ENCODE measurements around the gene FADS3. TPM values are rescaled to one million over a fixed set of nuclear protein-coding genes. Genes with fewer than 3 reads are reported as not detected.

Gene FADS3
- total RNA-seq, 6 experiments from 2014 or later, result 126 to 161 (median 137) TPM

DNA sequence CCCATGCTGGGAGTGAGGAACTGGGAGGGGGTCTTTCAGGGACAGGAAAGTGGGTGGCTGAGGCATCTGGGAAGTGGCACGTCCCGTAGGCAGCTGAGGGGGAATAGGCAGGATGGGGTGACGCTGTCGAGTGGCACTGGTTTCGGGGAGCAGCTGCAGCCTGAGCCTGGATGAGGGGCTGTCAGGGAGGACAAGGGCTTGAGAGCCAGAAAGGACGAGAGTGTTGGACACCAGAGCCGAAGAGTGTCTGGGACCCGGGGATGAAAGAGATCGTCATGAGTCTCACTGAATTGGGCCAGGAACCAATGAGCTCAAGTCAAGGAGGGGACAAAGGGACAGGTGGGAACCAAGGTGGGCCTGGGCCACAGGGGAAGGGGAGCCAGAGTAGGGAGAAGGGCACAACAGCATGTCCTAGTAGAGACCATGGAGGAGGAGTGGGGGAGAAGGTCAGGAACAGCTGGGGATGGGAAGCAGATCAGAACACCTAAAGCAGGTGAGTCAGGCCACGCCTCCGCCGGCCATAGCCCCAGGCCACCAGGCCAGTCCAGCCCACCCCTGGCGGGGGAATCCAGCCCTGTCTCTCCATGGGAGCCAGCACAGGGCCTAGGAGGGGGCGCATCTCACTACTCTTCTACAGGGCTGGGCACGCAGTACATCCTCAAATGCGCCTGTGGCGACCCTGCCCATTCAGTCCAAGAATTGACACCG lies 21.8 kb upstream of the FADS3 start:
- Mint-ChIP-seq H3K27ac (no peak overlapping the region), H3K36me3 (ENCODE audit: low read depth) (no peaks in the 10 kb centered on the region), H3K27me3 (ENCODE audit: insufficient read depth) (peaks cover 3% of the 10 kb centered on the region; the same call in 1 of the 2 replicates), H3K4me1 (ENCODE audit: low read depth) (peaks cover 5% of the 10 kb centered on the region; the same call in 1 of the 2 replicates), H3K9me3 (no peaks in the 10 kb centered on the region), H3K4me3 (no peak overlapping the region)
- no peak for DNase-seq
- TF ChIP-seq, protein P1, sequence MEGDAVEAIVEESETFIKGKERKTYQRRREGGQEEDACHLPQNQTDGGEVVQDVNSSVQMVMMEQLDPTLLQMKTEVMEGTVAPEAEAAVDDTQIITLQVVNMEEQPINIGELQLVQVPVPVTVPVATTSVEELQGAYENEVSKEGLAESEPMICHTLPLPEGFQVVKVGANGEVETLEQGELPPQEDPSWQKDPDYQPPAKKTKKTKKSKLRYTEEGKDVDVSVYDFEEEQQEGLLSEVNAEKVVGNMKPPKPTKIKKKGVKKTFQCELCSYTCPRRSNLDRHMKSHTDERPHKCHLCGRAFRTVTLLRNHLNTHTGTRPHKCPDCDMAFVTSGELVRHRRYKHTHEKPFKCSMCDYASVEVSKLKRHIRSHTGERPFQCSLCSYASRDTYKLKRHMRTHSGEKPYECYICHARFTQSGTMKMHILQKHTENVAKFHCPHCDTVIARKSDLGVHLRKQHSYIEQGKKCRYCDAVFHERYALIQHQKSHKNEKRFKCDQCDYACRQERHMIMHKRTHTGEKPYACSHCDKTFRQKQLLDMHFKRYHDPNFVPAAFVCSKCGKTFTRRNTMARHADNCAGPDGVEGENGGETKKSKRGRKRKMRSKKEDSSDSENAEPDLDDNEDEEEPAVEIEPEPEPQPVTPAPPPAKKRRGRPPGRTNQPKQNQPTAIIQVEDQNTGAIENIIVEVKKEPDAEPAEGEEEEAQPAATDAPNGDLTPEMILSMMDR (IDR thresholded peaks at IDR 0.05), result no peak

DNA sequence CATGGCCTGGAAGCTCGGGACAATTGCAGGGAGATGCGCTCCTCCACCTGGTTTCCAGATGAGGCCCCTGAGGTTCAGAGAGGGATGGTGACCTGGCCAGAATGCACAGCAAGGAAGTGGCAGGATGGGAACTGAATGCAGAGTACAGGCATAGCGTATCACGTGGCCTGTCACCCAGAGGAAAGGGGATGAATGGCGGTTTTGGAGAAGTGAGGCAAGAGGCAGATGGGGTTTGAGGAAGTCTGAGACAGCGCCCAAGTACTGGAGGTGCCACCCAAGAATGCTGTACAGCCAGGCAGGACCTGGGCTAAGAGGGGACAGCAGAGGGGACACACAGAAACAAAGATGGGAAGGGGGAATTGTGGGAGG lies 21.2 kb upstream of the FADS3 start:
- H3K4me3 Mint-ChIP-seq, result no peak overlapping the region
- DNase-seq, result no peak
- H3K27me3 Mint-ChIP-seq (ENCODE audit: insufficient read depth), result peaks cover 4% of the 10 kb centered on the region; the same call in 1 of the 2 replicates
- H3K27ac Mint-ChIP-seq, result no peak overlapping the region
- no peaks in the 10 kb centered on the region for H3K9me3 Mint-ChIP-seq
- no peaks in the 10 kb centered on the region for H3K4me1 Mint-ChIP-seq (ENCODE audit: low read depth)
- H3K36me3 Mint-ChIP-seq (ENCODE audit: low read depth), result no peaks in the 10 kb centered on the region
- TF ChIP-seq, protein P1 (IDR thresholded peaks at IDR 0.05), result no peak

DNA sequence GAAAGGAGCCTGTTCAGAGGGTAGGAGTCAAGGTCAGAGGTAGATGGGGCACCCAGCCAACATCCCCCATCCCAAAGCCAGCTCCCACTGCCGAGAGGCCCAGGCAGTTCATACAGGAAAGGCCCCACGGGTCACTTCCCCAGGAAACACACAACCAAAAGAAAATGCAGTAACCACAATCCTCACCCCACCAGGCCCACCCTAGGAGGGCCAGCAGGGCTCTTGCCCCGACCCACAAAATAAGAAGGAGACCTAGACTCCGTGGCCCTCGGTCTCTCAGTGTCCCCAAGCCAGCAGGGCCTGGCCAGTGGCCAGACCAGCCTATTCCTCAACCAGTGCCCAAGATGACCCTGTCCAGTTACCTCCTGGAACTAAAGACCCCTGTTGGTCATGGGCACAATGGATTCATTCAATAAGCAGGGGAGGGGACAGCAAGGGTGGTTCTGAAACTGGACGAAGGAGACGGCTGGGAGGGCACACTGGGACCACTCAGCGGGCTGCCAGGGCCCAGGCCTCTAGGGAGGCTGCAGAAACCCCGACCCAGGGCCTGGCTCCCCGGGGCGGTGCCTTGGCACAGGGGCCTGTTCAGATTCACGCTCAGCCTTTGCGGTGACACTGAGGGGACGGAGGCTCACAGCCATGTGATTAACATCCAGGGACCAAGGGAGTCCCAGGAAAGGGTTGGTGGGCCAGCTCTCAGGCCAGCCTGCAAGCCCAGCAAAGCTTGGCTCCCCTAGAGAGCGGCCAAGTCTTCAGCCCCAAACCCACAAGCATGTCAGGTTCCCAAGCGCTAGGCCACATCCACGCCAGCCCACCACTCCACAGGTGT lies 20.6 kb upstream of the FADS3 start:
- Mint-ChIP-seq H3K36me3 (ENCODE audit: low read depth) (no peaks in the 10 kb centered on the region), H3K9me3 (no peaks in the 10 kb centered on the region), H3K4me3 (no peak overlapping the region), H3K4me1 (ENCODE audit: low read depth) (no peaks in the 10 kb centered on the region), H3K27ac (no peak overlapping the region), H3K27me3 (ENCODE audit: insufficient read depth) (peaks cover 4% of the 10 kb centered on the region; the same call in 1 of the 2 replicates)
- no peak for DNase-seq
- TF ChIP-seq, protein P1 (IDR thresholded peaks at IDR 0.05), result no peak

DNA sequence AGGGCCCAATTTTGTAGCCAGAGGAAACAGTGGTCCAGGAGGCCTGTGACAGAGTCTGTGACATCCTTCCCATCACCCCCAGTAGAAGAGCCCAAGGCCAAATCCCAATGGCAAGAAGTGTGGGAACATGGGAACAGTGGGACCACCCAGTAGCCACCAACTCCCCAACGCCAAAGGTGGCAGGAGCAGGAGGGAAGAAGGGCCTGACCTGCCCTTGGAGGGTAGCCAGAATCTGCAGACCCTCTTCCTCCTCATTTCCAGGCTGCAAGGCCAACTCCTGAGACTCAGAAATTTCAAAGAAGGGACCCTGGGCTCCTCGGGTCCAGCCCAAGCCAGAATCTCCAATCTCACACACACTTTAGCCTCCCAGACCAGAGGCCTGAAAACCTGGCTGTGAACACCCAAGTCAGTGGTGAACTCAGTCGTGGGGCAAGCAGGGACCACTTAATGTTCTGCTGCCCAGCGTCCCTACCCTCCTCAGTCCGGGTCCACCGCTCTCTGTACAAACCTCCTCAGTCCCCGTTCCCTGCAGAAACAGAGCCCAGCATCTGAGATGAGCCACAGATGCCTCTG lies 19.9 kb upstream of the FADS3 start:
- TF ChIP-seq, protein P1 (IDR thresholded peaks at IDR 0.05), result no peak
- peaks cover 4% of the 10 kb centered on the region; the same call in 1 of the 2 replicates for H3K27me3 Mint-ChIP-seq (ENCODE audit: insufficient read depth)
- H3K27ac Mint-ChIP-seq, result no peak overlapping the region
- H3K4me1 Mint-ChIP-seq (ENCODE audit: low read depth), result no peaks in the 10 kb centered on the region
- H3K4me3 Mint-ChIP-seq, result no peak overlapping the region
- no peak for DNase-seq
- no peaks in the 10 kb centered on the region for H3K9me3 Mint-ChIP-seq
- no peaks in the 10 kb centered on the region for H3K36me3 Mint-ChIP-seq (ENCODE audit: low read depth)

DNA sequence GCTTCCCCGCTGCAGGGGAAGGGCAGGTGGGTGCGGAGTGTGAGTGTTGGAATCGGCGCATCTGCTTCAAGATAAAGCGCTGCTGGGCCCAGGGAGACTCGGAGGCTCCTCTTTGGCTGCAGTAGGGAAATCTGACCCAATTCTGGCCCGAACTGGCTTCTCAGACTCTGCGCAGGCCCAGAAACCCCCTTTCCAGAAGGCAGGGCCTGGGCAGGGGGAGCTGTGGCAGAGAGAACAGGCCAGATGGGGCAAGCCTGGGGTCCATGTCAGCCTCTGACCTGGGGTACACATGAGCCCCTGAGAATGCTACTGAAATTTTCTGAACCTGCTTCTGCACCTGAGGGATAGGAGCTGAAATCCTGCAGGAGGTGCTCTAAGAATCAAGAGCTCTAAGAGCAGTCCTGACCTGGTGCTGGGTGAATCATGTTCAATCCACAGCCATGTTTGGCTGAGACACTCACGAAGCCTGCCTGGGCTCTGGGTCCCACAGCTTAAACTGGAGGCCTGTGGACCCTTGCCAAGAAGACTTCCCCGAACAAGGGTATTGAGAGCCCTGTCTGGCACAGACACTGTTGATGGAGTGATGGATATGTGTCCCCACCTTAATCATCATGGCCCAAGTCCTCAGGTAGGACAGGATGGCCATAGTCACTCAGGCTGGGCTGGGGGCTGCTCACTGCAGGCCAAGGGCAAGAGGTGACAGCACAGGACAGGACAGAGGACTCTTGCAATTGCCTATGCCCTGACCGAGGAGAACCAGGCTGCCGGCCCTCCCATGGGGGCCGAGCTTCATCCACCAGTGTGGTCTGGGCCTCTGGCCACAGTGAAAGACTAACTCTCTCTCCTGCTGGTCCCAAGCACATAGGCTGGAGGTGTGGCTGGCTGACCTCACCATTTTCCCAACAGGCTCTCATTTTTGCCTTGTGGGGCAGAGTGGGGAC lies 19.1 kb upstream of the FADS3 start:
- TF ChIP-seq, protein P1 (IDR thresholded peaks at IDR 0.05), result no peak
- H3K9me3 Mint-ChIP-seq, result no peaks in the 10 kb centered on the region
- H3K4me3 Mint-ChIP-seq, result no peak overlapping the region
- no peak overlapping the region for H3K27ac Mint-ChIP-seq
- no peaks in the 10 kb centered on the region for H3K36me3 Mint-ChIP-seq (ENCODE audit: low read depth)
- peaks cover 4% of the 10 kb centered on the region; the same call in 1 of the 2 replicates for H3K27me3 Mint-ChIP-seq (ENCODE audit: insufficient read depth)
- no peak for DNase-seq
- no peaks in the 10 kb centered on the region for H3K4me1 Mint-ChIP-seq (ENCODE audit: low read depth)
